ENCODE data around the gene PLXNA4.

DNA sequence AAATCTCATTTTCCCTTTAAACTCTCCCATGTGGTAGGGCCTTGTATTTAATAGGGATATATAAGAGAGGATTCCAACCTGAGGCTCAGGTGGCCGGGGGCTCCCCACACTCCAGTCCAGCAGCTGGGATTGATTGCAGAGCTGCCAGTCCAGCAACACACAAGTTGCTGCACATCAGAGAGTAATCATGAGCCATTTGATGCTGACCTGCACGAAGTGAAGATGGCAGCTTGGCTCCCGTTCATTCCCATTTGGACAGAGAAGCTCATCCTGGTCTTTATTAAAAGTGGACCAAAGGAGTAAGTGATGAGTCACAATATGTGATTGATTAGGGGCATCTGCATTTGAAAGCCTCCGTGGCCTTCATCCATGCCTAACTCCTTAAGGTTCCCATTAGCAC lies 202.4 kb downstream of the PLXNA4 start:
- TF ChIP-seq GATA2 (IDR thresholded peaks at IDR 0.05; ENCODE audit: low read depth, low read length) (no peak), GATA3 (IDR thresholded peaks at IDR 0.05; ENCODE audit: low read depth, low read length) (no peak)

All from SH-SY5Y (cell line).